Measurements from ENCODE around the gene ARPC2. TPM values are rescaled to one million over a fixed set of nuclear protein-coding genes. Genes with fewer than 3 reads are reported as not detected.

The ARPC2 gene
- total and polyA plus RNA-seq, 4 donors: 58.1 to 83.6 (median 73.7) TPM

DNA sequence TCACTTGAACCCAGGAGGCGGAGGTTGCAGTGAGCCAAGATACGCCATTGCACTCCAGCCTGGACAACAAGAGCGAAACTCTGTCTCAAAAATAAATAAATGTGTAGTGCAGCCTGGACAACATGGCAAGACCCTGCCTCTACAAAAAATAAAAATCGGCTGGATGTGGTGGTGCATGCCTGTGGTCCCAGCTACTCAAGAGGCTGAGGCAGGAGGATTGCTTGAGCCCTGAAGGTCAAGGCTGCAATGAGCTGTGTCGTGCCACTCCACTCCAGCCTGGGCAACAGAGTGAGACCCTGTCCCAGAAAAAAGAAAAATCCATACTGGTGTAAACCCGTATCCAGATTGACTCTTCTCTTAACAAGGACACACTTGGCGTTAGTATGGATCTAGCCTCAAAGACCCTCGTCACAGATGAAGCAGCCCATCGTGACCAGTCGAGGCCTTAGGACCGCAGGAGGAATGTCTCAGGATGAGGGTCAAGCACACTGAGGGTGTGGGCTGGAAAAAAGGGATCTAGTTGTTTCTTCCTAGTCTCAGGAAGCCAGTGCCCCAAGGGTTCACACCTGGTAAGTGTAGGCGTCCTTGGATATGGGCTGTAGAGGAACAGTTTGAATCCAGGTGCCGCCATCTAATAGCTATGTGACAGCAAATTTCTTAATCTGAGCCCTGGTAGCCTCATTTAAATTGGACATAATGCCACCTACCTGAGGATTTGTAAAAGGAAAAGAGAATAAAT, 39.8 kb downstream of the ARPC2 start:
- 96% methylated on average over 13 of the region's 13 CpGs for WGBS

More for the DNA sequence above, 39.8 kb downstream of the ARPC2 start:
- peak overlapping the region in 1 of 2 donors; percentile 4 for H3K27ac ChIP-seq (ENCODE audit: low read depth in 1 of 2, low read length in 2 of 2)
- no peak overlapping the region for H3K4me3 ChIP-seq (ENCODE audit: low read depth in 1 of 3, low read length in 3 of 3)
- H3K27me3 ChIP-seq (ENCODE audit: control insufficient read depth in 4 of 4, insufficient read depth in 4 of 4, low read length in 3 of 4): no peaks in the 10 kb centered on the region
- no peaks in the 10 kb centered on the region for H3K9me3 ChIP-seq (ENCODE audit: control insufficient read depth in 4 of 4, low read length in 3 of 4)
- peaks cover 0 to 4% (median 0%) of the 10 kb centered on the region in 4 donors for H3K4me1 ChIP-seq (ENCODE audit: control insufficient read depth in 4 of 4, insufficient read depth in 4 of 4, low read length in 3 of 4)
- TF ChIP-seq JUND (IDR thresholded peaks at IDR 0.05) (no peak), NR2F2 (IDR thresholded peaks at IDR 0.05) (no peak), GABPA (IDR thresholded peaks at IDR 0.05 in 1 of 2, conservative IDR thresholded peaks at IDR 0.05 in 1 of 2) (no peak), HNF4A (conservative IDR thresholded peaks at IDR 0.05) (no peak), CTCF (IDR thresholded peaks at IDR 0.05; ENCODE audit: low read depth, low read length, missing input control) (no peak), RXRA (IDR thresholded peaks at IDR 0.05) (no peak), RAD21 (IDR thresholded peaks at IDR 0.05) (no peak), SP1 (IDR thresholded peaks at IDR 0.05) (no peak), EGR1 (IDR thresholded peaks at IDR 0.05; ENCODE audit: low read depth in 2 of 2) (no peak), HNF4G (IDR thresholded peaks at IDR 0.05) (no peak), TAF1 (conservative IDR thresholded peaks at IDR 0.05) (no peak), YY1 (IDR thresholded peaks at IDR 0.05) (no peak), FOXA1 (IDR thresholded peaks at IDR 0.05) (no peak), FOXA2 (IDR thresholded peaks at IDR 0.05) (no peak), REST (IDR thresholded peaks at IDR 0.05) (no peak)
- TF ChIP-seq, protein P1, sequence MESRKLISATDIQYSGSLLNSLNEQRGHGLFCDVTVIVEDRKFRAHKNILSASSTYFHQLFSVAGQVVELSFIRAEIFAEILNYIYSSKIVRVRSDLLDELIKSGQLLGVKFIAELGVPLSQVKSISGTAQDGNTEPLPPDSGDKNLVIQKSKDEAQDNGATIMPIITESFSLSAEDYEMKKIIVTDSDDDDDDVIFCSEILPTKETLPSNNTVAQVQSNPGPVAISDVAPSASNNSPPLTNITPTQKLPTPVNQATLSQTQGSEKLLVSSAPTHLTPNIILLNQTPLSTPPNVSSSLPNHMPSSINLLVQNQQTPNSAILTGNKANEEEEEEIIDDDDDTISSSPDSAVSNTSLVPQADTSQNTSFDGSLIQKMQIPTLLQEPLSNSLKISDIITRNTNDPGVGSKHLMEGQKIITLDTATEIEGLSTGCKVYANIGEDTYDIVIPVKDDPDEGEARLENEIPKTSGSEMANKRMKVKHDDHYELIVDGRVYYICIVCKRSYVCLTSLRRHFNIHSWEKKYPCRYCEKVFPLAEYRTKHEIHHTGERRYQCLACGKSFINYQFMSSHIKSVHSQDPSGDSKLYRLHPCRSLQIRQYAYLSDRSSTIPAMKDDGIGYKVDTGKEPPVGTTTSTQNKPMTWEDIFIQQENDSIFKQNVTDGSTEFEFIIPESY (IDR thresholded peaks at IDR 0.05): no peak
- TF ChIP-seq, protein P2, sequence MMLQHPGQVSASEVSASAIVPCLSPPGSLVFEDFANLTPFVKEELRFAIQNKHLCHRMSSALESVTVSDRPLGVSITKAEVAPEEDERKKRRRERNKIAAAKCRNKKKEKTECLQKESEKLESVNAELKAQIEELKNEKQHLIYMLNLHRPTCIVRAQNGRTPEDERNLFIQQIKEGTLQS (IDR thresholded peaks at IDR 0.05): no peak
- TF ChIP-seq, protein P3, sequence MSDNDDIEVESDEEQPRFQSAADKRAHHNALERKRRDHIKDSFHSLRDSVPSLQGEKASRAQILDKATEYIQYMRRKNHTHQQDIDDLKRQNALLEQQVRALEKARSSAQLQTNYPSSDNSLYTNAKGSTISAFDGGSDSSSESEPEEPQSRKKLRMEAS (IDR thresholded peaks at IDR 0.05): no peak
- DNase-seq (ENCODE audit: low spot score): no peak
- H3K9ac ChIP-seq (ENCODE audit: low read depth in 1 of 2, low read length in 2 of 2): no peak overlapping the region
- peaks cover 3 to 40% (median 34%) of the 10 kb centered on the region in 4 donors for H3K36me3 ChIP-seq (ENCODE audit: control insufficient read depth in 4 of 4, insufficient read depth in 3 of 4, low read depth in 1 of 4, low read length in 3 of 4)
